ENCODE measurements around the gene SMYD3. TPM values are rescaled to one million over a fixed set of nuclear protein-coding genes. Genes with fewer than 3 reads are reported as not detected.

SMYD3 gene
- total RNA-seq, 1 experiment from 2014 or later, result 17.4 TPM

DNA sequence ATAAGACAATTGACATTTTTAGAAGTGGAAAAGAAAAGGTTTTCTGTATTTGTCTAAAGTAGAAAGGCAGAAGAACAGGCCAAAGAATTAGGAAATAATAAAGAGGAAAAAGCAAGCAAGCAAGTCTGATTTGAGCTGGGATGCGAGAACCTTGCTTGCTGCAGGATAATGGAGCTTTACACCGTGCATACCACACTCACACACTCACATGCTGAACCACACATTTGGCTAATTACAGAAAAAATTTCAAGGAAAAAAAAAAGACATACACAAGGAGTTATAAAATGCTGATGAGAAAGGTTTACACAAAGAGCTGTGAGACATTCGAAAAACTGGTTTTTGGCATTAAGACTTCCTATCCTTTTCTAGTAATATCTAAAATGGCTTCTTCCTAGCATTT lies 758.4 kb downstream of the SMYD3 start:
- POLR2A ChIA-PET, result no interaction called here
- TF ChIP-seq POLR2AphosphoS5 (IDR thresholded peaks at IDR 0.05; ENCODE audit: low read depth, low read length) (no peak), TCF7L2 (IDR thresholded peaks at IDR 0.05; ENCODE audit: low read depth, low read length) (no peak), CTCF (IDR thresholded peaks at IDR 0.05) (no peak), SIN3A (IDR thresholded peaks at IDR 0.05; ENCODE audit: borderline replicate concordance, insufficient read depth, low read depth, low read length) (no peak)
- TF ChIP-seq, protein P1, sequence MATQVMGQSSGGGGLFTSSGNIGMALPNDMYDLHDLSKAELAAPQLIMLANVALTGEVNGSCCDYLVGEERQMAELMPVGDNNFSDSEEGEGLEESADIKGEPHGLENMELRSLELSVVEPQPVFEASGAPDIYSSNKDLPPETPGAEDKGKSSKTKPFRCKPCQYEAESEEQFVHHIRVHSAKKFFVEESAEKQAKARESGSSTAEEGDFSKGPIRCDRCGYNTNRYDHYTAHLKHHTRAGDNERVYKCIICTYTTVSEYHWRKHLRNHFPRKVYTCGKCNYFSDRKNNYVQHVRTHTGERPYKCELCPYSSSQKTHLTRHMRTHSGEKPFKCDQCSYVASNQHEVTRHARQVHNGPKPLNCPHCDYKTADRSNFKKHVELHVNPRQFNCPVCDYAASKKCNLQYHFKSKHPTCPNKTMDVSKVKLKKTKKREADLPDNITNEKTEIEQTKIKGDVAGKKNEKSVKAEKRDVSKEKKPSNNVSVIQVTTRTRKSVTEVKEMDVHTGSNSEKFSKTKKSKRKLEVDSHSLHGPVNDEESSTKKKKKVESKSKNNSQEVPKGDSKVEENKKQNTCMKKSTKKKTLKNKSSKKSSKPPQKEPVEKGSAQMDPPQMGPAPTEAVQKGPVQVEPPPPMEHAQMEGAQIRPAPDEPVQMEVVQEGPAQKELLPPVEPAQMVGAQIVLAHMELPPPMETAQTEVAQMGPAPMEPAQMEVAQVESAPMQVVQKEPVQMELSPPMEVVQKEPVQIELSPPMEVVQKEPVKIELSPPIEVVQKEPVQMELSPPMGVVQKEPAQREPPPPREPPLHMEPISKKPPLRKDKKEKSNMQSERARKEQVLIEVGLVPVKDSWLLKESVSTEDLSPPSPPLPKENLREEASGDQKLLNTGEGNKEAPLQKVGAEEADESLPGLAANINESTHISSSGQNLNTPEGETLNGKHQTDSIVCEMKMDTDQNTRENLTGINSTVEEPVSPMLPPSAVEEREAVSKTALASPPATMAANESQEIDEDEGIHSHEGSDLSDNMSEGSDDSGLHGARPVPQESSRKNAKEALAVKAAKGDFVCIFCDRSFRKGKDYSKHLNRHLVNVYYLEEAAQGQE (IDR thresholded peaks at IDR 0.05; ENCODE audit: insufficient read depth in 1 of 2, low read depth in 2 of 2, low read length in 1 of 2), result no peak
- intact Hi-C loops (cut with micrococcal nuclease; ENCODE audit: unreplicated experiment), result no loop called here
- DNase-seq (ENCODE audit: low read depth, low spot score) (no peak), ATAC-seq (no peak)
- Histone ChIP-seq H3K9me3 (ENCODE audit: control insufficient read depth, insufficient read depth, low read depth, low read length) (no peaks in the 10 kb centered on the region), H3K4me3 (ENCODE audit: low read depth in 2 of 2, low read length in 2 of 2) (no peak overlapping the region), H3K4me1 (ENCODE audit: control insufficient read depth, insufficient read depth, low read length) (no peaks in the 10 kb centered on the region), H3K36me3 (ENCODE audit: control insufficient read depth, insufficient read depth, low read length) (no peaks in the 10 kb centered on the region), H3K27ac (ENCODE audit: low read length) (no peak overlapping the region), H3K27me3 (ENCODE audit: control insufficient read depth, insufficient read depth, low read length) (no peaks in the 10 kb centered on the region)
- CTCF ChIA-PET, result no interaction called here
- no TSS peak for BruUV-seq (replicated peaks)
- in situ Hi-C loops (cut with HindIII; ENCODE audit: low pct_unique_long_range_greater_than_20kb, low sequenced_read_pairs), result no loop called here

- POLR2A ChIA-PET, result no interaction called here
- in situ Hi-C loops (cut with HindIII; ENCODE audit: low pct_unique_long_range_greater_than_20kb, low sequenced_read_pairs), result no loop called here
- CTCF ChIA-PET, result interaction anchor here (0.7 kb wide), 1 partner anchor 35 kb away, joined by 7 read pairs; no protein-coding TSS in a partner anchor
- no TSS peak for BruUV-seq (replicated peaks)
- ATAC-seq (no peak), DNase-seq (ENCODE audit: low read depth, low spot score) (no peak)
- no peaks in the 10 kb centered on the region for H3K9me3 ChIP-seq (ENCODE audit: control insufficient read depth, insufficient read depth, low read depth, low read length)
- H3K27me3 ChIP-seq (ENCODE audit: control insufficient read depth, insufficient read depth, low read length), result no peaks in the 10 kb centered on the region
- H3K4me1 ChIP-seq (ENCODE audit: control insufficient read depth, insufficient read depth, low read length), result no peaks in the 10 kb centered on the region
- intact Hi-C loops (cut with micrococcal nuclease; ENCODE audit: unreplicated experiment), result no loop called here
- H3K4me3 ChIP-seq (ENCODE audit: low read depth in 2 of 2, low read length in 2 of 2), result no peak overlapping the region
- no peak overlapping the region for H3K27ac ChIP-seq (ENCODE audit: low read length)
- TF ChIP-seq CTCF (IDR thresholded peaks at IDR 0.05) (no peak), SIN3A (IDR thresholded peaks at IDR 0.05; ENCODE audit: borderline replicate concordance, insufficient read depth, low read depth, low read length) (no peak), TCF7L2 (IDR thresholded peaks at IDR 0.05; ENCODE audit: low read depth, low read length) (no peak), POLR2AphosphoS5 (IDR thresholded peaks at IDR 0.05; ENCODE audit: low read depth, low read length) (no peak)
- TF ChIP-seq, protein P1 (IDR thresholded peaks at IDR 0.05; ENCODE audit: insufficient read depth in 1 of 2, low read depth in 2 of 2, low read length in 1 of 2), result no peak
- no peaks in the 10 kb centered on the region for H3K36me3 ChIP-seq (ENCODE audit: control insufficient read depth, insufficient read depth, low read length)
Measured at GRCh38 chr1:245748240-245748639, 758.8 kb downstream of the SMYD3 start.

Data from Panc1 (cell line).